HG02763 (cell line): ENCODE data around the gene NGEF.

ENCODE experiments used
- ATAC-seq: cut with Tn5 transposase; IDR thresholded peaks from one replicate; pipeline ENCODE4 v1.9.1; 2021; ENCODE audit warnings: mild to moderate bottlenecking, moderate library complexity; ENCODE audit not compliant: unreplicated experiment

The NGEF gene

DNA sequence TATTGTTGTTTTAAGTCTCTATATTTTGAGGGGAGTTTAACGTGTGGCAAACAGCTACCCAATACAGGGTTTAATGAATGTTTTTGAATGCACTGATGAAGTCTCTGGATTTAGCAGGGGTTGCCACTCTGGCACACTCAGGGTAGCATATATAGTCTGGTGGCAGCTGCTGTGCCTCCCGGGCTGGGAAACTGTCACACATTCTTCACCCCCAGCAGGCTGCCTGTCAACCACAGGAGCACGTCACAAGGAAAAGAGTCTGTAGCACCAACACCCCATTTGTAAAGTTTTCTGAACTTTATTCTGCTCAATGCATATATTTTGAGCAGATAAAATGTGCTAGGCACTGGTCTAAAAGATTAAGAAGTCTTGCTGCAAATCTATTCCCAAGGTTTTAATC is 39.3 kb downstream of the NGEF start:
- ATAC-seq, result no peak

DNA sequence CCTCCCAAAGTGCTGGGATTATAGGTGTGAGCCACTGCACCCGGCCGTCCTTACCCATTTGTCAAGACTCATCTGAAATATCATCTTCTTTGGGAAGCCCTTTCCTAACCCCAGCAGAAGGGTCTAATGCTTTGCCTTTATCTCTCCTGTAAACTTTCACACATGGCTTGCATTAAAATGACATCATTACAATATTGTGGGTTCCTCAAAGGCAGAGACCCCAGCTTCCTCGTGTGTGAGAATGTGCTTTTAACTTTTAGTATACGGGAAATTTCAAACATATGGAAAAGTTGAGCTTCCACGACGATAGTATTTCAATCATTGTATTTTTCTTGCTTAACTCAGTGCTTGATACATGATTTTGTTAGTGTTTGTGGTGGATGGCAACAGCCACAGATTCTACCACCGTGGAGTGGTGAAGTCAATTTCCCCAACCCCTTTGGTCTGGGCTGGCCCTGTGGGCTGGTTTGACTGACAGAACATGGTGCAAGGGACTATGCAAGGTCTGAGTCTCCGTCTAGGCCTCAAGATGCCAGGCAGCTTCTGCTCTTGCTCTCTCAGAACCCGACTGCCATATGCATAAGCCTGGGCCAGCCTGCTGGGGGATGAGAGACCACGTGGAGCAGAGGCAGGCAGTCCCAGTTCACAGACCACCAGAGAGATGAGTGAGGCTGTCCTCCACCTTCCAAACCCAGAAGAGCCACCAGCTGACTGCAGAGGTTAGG is 39.9 kb downstream of the NGEF start:
- ATAC-seq, result no peak

GRCh38 chr2:232971744-232972143 is 41.3 kb downstream of the NGEF start:
- ATAC-seq, result no peak

GRCh38 chr2:232970051-232970450 is 43.0 kb downstream of the NGEF start:
- no peak for ATAC-seq

GRCh38 chr2:232967474-232967873 is 45.6 kb downstream of the NGEF start:
- ATAC-seq, result no peak

DNA sequence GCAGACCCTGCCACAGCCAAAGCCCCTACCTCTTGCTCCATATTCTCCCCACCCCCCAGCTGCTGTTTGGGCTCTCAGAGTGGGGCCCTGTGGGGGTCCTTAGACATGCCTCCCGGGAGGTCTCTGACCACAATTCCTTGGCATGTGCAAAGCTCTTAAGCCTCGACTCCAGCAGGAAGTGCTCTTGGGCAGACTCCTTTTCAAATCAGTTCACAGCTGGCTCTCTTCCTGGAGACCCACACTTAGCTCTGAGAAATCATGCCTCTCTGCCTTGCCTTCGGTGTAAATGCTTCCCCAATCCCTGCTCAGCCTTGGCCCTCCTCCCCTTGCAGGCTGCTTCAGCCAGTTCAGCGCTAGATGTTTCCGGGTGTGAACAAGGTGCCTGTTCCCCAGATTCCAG is 46.9 kb downstream of the NGEF start:
- no peak for ATAC-seq

DNA sequence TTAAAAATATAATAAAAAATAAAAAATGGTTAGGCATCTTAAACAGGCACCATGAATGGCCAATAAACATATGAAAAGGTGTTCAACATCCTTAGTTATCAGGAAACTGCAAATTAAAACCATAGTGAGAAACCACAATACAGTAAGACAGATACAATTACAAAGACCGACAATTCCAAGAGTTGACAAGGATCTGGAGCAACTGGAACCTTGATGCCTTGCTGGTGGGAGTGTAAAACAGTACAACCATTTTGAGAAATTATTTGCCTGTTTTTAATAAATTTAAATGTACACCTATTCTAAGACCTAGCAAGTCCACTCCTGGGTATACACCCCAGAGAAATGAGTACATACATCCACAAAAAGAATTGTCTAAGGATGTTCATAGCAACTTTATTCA is 49.1 kb downstream of the NGEF start:
- no peak for ATAC-seq

GRCh38 chr2:232960862-232961261 is 52.2 kb downstream of the NGEF start:
- ATAC-seq, result no peak

- no peak for ATAC-seq
Measured at GRCh38 chr2:232959139-232959538, 53.9 kb downstream of the NGEF start.

GRCh38 chr2:232957657-232958090 is 55.4 kb downstream of the NGEF start:
- no peak for ATAC-seq

- no peak for ATAC-seq
Measured at GRCh38 chr2:232955856-232956255, 57.2 kb downstream of the NGEF start.

DNA sequence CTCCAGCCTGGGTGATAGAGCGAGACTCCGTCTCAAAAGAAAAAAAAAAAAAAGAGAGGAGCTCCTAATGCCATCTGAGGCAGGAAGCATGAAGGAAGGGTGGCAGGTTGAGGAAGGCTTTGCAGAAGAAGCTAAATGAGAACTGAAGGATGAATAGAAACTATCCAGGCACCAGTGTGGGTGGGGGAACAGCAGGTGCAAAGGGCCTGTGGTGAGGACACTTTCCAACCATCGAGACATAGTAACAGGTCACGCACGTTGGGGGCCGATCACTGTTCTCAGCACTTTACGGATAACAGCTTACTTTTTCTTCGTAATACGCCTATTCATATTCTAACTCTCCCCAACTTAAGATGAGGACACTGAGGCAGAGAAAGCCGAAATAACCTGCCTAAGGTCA is 58.4 kb downstream of the NGEF start:
- ATAC-seq, result no peak

- no peak for ATAC-seq
Measured at GRCh38 chr2:232951891-232952290, 61.2 kb downstream of the NGEF start.

- ATAC-seq, result no peak
Measured at GRCh38 chr2:232951181-232951580, 61.9 kb downstream of the NGEF start.

GRCh38 chr2:232950751-232951150 is 62.3 kb downstream of the NGEF start:
- ATAC-seq, result no peak

- no peak for ATAC-seq
Measured at GRCh38 chr2:232949016-232949415, 64.0 kb downstream of the NGEF start.

- ATAC-seq, result no peak
Measured at GRCh38 chr2:232942831-232943230, 70.2 kb downstream of the NGEF start.

GRCh38 chr2:232941912-232942594 is 71.0 kb downstream of the NGEF start:
- no peak for ATAC-seq

DNA sequence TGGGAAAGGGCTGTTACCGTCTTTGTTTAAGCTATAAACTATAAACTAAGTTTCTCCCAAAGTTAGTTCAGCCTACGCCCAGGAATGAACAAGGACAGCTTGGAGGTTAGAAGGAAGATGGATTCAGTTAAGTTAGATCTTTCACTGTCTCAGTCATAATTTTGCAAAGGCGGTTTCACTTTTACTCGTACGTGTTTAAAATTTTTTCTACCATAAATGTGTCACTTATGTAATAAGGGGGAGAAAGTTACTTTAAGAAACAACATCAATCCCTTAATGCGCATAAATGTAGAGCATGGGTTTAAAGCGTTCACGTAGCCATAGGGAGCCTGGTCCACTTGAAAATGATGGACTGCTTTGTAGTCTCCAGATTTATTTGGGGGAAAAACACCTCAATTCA is 71.7 kb downstream of the NGEF start:
- no peak for ATAC-seq

- ATAC-seq, result no peak
Measured at GRCh38 chr2:232940724-232941123, 72.3 kb downstream of the NGEF start.

DNA sequence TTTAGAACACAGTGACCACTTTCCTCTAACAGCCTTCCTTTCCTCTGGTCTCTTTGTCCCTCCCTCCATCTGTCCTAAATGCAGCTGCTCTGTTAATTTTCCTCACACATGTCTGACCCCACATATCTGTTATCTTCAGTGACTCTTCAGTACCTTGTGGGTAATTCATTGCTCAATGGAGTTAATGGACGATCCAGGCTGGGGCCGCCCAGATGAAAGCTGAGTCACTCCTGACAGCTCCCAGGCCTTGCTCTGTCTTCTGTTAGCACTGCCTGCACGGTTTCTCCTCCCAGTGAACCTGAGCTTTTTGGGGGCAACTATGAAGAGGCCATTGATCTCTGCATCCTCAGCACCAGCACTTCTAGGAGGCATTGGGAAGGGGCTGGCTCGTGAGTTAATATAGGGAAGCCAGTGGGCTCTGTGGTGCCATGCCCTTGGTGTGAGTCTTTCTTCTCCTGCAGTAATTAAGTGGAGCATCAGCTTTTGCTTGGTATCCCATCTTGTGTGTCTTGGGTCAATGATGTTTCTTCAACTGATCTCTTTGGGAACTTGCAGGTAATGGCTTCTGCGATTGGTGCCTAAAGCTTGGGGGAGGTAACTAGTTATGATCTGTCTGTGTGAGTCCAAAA is 75.7 kb downstream of the NGEF start:
- ATAC-seq, result no peak

DNA sequence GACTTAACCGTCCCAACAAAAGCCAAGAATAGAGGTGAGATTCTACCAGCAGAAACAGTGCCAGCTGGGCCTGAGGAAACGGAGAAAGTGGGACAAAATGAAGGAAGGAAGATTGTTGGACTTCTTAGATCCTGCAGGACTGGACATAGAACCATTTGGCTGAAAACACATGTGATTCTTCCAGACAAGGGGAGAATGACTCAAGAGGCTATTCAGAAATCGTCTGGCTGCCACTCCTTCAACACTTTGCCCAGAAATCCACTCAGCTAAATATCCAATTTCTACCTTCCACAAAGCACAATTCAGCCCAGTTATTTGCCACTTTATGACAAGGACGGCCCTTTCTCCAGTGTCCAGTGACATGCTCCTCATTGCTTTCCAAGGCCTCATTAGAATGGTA is 81.4 kb downstream of the NGEF start:
- no peak for ATAC-seq
